Esophagus muscularis mucosa (tissue), 4 donors: ENCODE results near the gene CLEC4D.

Experiments used
- CTCF ChIP-seq, 3 experiments: fragments of 200-600 bp in 2 of 3; fragments of 450-650 bp in 1 of 3; sonication (generic) in 2 of 3; IDR thresholded peaks; one replicate each; pipeline ENCODE4 v1.5.1; 2017 to 2019; ENCODE audit warnings: antibody characterized with exemption in 3 of 3, mild to moderate bottlenecking in 2 of 3, moderate library complexity in 1 of 3
- EP300 ChIP-seq: sonication (generic); formaldehyde crosslinking; IDR thresholded peaks from one replicate; pipeline ENCODE4 v1.6.1; 2017; ENCODE audit warnings: antibody characterized with exemption
- POLR2AphosphoS5 ChIP-seq, 2 donors: sonication (generic); formaldehyde crosslinking; IDR thresholded peaks; one replicate each; pipeline ENCODE4 v1.6.1; 2017; ENCODE audit warnings: antibody characterized with exemption in 2 of 2

- no peak for TF ChIP-seq CTCF (IDR thresholded peaks at IDR 0.05)
- no peak for TF ChIP-seq EP300
- TF ChIP-seq POLR2AphosphoS5 (IDR thresholded peaks at IDR 0.05), result no peak
Measured at GRCh38 chr12:8563356-8563755, 50.1 kb downstream of the CLEC4D start.
